Stimulated activated CD4-positive, alpha-beta T cell treated with anti-CD3 and anti-CD28 coated beads, Interleukin-1b, Interleukin-23, amount 100 ng/mL, for 4 hours (primary cell): ENCODE measurements around the gene RSBN1L.
A peak's percentile ranks its signal among the peaks of the same experiment; 100 is the strongest.
"Not testable (repeated sequence)": the region's sequence is repeated elsewhere in the genome, so short reads cannot be mapped to it uniquely, and the experiment has no call there.

Experiments used
- DNase-seq, 2 donors: peaks; one replicate each; pipeline ENCODE4 v3.0.0-alpha.2; 2020; ENCODE audit warnings: low read depth in 2 of 2

Gene RSBN1L

GRCh38 chr7:77770316-77770715 lies 74.1 kb downstream of the RSBN1L start:
- DNase-seq = no peak

DNA sequence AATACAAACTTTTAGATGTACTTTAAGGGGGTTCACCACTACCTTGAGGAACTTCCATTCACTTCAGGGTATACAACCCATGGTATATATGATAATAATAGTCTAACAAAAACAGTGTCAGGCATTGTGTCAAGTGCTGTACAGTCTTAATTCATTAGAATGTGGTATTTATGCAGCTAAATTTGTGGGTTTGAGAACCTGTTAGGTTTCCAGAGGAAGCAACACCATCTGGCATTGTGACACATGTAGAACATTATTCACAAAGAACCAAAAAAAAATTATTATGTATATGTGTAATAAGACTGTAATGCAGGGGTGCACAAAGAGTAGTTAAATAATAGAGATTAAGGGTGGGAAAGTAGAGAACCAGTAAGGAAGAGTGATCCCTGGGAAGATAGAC lies 75.6 kb downstream of the RSBN1L start:
- no peak for DNase-seq

- DNase-seq = no peak
Measured at GRCh38 chr7:77778535-77778934, 82.3 kb downstream of the RSBN1L start.

DNA sequence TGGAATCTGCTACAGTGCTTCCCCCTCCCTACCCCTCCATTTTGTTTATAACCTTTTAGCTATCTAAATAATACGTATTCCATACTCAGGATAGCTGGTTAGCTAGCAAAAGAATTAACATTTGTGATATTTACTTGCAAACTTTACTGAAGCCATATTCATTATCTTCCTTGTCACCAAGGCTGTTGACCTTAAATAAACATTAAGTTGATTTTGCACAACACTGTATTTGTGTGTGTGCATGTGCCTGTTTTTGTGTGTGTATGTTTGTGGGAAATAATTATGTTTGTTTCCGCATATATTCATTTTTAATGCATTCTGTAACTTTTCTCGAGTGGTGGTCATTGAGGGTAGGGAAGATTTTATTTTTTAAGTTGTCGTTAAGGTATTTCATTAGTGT lies 86.1 kb downstream of the RSBN1L start:
- no peak for DNase-seq

DNA sequence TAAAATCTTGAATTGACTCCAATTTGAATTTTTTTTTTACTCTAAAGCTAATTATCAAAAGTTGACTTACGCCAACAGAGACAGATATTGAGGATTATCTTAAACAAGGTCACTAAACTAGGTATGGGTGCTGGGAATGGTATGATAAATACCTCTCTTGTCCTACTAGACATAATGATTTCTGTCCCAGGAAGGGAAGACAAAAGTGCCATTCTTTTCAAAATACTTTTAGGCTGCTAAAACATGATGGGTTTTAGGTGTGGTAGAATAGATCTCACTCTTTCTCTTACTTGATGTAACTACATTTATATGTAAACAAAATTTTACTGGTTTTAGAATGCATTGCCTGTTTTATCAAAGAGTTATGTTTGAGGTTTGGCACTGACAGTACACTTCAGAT lies 86.9 kb downstream of the RSBN1L start:
- no peak for DNase-seq

- no peak for DNase-seq
Measured at GRCh38 chr7:77783545-77783944, 87.3 kb downstream of the RSBN1L start.

DNA sequence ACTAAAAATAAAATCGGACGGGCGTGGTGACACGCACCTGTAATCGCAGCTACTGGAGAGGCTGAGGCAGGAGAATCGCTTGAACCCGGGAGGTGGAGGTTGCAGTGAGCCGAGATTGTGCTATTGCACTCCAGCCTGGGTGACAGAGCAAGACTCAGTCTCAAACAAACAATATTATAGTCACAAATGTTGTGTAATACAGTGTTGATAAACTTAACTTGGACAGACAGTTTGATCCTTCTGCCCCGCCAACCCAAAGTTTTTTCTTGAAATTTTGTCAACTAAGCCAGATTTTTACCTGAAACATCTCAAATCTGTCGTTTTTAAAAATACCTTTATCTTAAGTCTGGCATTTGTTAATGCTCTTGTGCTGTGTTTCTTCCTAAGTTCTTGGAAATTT lies 88.2 kb downstream of the RSBN1L start:
- DNase-seq = not testable (repeated sequence)

- no peak for DNase-seq
Measured at GRCh38 chr7:77786018-77786417, 89.8 kb downstream of the RSBN1L start.

GRCh38 chr7:77786741-77787140 lies 90.5 kb downstream of the RSBN1L start:
- no peak for DNase-seq

- DNase-seq = no peak
Measured at GRCh38 chr7:77788327-77788902, 92.2 kb downstream of the RSBN1L start.

- DNase-seq = no peak
Measured at GRCh38 chr7:77791336-77791735, 95.1 kb downstream of the RSBN1L start.

DNA sequence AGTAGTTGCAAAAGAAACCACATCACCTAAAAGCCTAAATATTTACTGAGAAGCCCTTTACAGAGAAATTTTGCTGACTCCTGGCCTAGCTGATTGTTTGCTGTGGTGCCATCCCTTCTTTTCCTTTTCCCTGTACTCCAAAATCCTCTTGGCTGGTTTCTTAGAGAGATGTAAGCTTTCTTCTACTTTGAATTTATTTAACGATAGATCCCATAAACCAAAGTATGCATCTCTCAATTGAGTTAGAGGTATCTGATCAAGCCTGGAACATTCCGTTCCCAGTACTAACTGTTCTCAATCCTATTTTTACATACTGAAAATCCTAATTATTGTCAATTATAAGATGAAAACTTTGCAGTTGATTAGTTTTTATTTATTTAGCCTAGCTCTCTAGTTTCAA lies 95.7 kb downstream of the RSBN1L start:
- no peak for DNase-seq

- no peak for DNase-seq
Measured at GRCh38 chr7:77794000-77794399, 97.7 kb downstream of the RSBN1L start.

DNA sequence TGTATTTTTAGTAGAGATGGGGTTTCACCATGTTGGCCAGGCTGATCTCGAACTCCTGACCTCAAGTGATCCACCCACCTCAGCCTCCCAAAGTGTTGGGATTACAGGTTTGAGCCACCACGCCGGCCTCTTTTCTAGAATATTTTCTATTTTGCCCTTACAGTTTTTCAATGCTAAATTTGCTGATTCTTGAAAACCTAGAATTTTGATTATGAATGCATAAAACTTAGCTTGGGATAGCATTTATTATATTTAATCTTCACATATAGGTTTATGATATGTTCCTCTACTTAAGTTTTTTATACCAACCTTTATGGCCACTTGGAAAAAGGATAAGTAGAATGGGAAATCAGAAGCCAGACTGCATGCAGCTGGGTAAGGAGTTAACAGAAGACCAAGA lies 99.8 kb downstream of the RSBN1L start:
- no peak for DNase-seq

- no peak for DNase-seq
Measured at GRCh38 chr7:77796960-77797359, 100.7 kb downstream of the RSBN1L start.

DNA sequence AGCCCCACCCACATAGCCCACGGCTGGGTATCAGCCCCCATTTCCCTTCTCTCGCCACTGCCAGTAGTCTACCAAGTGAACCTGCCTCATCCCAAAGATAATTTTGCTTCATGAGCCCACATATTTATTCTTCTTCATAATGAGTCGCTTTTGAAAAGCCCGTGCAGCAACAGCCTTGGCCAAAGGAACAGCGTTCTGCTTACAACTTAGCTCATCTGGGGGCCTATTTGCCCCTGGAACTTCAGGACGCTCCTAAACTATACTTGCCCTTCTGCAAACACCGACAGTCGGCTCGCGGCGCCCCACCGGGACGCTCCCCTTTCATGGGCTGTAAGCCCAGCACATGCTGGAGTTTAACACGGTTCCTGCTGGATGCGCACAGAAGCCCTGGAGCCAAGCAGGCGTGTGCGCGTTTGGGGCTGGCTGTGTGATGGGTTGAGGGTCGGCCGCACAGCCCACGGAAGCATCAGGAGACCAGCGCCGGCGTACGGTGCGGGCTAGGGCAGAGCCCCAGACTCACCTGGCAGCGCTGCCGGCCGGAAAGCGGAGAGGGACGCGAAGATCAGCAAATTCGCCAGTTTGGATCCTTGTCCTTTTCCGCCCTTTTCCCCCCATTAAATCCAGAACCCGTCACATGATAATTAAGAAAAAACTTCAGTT lies 101.6 kb downstream of the RSBN1L start:
- no peak for DNase-seq

- DNase-seq = peak; percentile 83 to 86
Measured at GRCh38 chr7:77798394-77799077, 102.3 kb downstream of the RSBN1L start, which contains the start of the genes PHTF2 and TMEM60. Gene PHTF2, plus strand, starts transcription at chr7:77798773. Gene TMEM60, minus strand, starts transcription at chr7:77798434. Its CDS starts 4,061 bp downstream, at chr7:77794373.

GRCh38 chr7:77799078-77799964 lies 103.1 kb downstream of the RSBN1L start:
- DNase-seq = no peak

- no peak for DNase-seq
Measured at GRCh38 chr7:77800158-77800557, 103.9 kb downstream of the RSBN1L start.

GRCh38 chr7:77800730-77801129 lies 104.5 kb downstream of the RSBN1L start:
- no peak for DNase-seq

DNA sequence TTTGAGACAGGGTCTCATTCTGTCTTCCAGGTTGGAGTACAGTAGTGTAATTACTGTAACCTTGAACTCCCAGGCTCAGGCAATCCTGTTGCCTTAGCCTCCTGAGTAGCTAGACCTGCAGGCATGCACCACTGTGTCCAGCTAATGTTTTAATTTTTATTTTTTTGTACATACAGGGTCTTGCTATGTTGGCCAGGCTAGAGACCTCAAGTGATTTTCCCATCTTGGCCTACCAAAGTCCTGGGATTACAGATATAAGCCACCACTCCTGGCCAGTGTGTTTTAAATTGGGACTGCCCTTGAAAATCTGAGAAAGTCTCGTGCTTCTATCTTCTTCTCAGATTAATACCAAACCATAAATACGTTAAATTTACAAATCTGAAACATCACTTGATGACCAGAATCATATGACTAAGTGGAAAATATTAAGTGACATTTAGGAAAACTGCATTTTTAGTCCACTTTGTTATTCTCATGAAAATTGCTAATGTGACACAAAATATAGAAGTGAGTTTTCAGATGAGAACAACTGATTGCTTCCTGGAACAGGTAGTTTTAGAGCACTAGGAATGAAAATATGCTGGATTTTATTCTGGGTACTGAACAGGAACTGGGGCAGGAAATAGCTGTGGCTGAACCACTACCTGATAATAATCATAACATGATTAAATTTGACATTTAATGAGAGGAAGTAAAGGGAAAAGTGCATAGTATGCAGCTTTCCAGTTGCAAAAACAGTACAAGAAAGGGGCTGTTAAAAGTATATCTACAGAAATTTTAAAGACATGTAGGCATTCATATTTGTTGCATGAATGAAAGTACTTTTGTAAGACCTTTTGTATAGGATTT lies 106.5 kb downstream of the RSBN1L start:
- no peak for DNase-seq
